OCI-LY1 (cell line): ENCODE data around the gene FBN1.

Experiments
- H2AFZ ChIP-seq: fragments of 200-600 bp; sonication (generic), shearing (Covaris generic); 2 replicates; pipeline ENCODE4 v1.6.0; 2014; ENCODE audit warnings: antibody characterized with exemption, mild to moderate bottlenecking, low read length
- H3F3A ChIP-seq: fragments of 200-600 bp; sonication (generic), shearing (Covaris generic); 2 replicates; pipeline ENCODE4 v1.6.0; 2014; ENCODE audit warnings: mild to moderate bottlenecking, antibody characterized with exemption, low read length, moderate library complexity; ENCODE audit not compliant: insufficient read depth
- H3K27ac ChIP-seq: fragments of 200-600 bp; sonication (generic); 2 replicates; pipeline ENCODE4 v1.5.1; 2014; ENCODE audit warnings: low read length, mixed run types, mild to moderate bottlenecking, low read depth; ENCODE audit not compliant: poor library complexity, severe bottlenecking
- H3K27me3 ChIP-seq: fragments of 200-600 bp; sonication (generic); 2 replicates; pipeline ENCODE4 v1.6.0; 2014; ENCODE audit warnings: antibody characterized with exemption, mild to moderate bottlenecking, low read length, moderate library complexity; ENCODE audit not compliant: insufficient read depth
- H3K36me3 ChIP-seq: fragments of 200-600 bp; sonication (generic); 2 replicates; pipeline ENCODE4 v1.6.1; 2014; ENCODE audit warnings: mild to moderate bottlenecking, antibody characterized with exemption, low read length, moderate library complexity, mixed read lengths; ENCODE audit not compliant: insufficient read depth
- H3K4me1 ChIP-seq: fragments of 200-600 bp; sonication (generic); 2 replicates; pipeline ENCODE4 v1.5.1; 2014; ENCODE audit warnings: mild to moderate bottlenecking, low read length, moderate library complexity; ENCODE audit not compliant: insufficient read depth, severe bottlenecking
- H3K4me2 ChIP-seq: fragments of 200-600 bp; sonication (generic), shearing (Covaris generic); 2 replicates; pipeline ENCODE4 v1.6.1; 2014; ENCODE audit warnings: low read length
- H3K4me3 ChIP-seq: fragments of 200-600 bp; sonication (generic); 2 replicates; pipeline ENCODE4 v1.5.1; 2014; ENCODE audit warnings: low read length, low read depth, mild to moderate bottlenecking, mixed read lengths; ENCODE audit not compliant: poor library complexity, severe bottlenecking
- H3K79me2 ChIP-seq: fragments of 200-600 bp; shearing (Covaris generic); 2 replicates; pipeline ENCODE4 v1.6.1; 2016; ENCODE audit warnings: mixed run types, low read length, mixed read lengths; ENCODE audit not compliant: insufficient read depth
- H3K9ac ChIP-seq: fragments of 200-600 bp; sonication (generic), shearing (Covaris generic); 2 replicates; pipeline ENCODE4 v1.6.1; 2014; ENCODE audit warnings: mild to moderate bottlenecking, low read length, mixed read lengths
- H3K9me2 ChIP-seq: fragments of 200-600 bp; sonication (generic), shearing (Covaris generic); 2 replicates; pipeline ENCODE4 v1.6.1; 2014; ENCODE audit warnings: low read depth, mild to moderate bottlenecking, low read length, mixed read lengths
- H3K9me3 ChIP-seq: fragments of 200-600 bp; shearing (Covaris generic); 2 replicates; pipeline ENCODE4 v1.6.1; 2014; ENCODE audit warnings: low read length, mixed read lengths
- H4K20me1 ChIP-seq: fragments of 200-600 bp; sonication (generic), shearing (Covaris generic); 2 replicates; pipeline ENCODE4 v1.6.0; 2016; ENCODE audit warnings: mild to moderate bottlenecking, low read length; ENCODE audit not compliant: insufficient read depth
- CTCF ChIP-seq: fragments of 200-600 bp; sonication (generic), shearing (Covaris generic); IDR thresholded peaks from 2 replicates; pipeline ENCODE4 v1.5.1; 2017; ENCODE audit warnings: mild to moderate bottlenecking, antibody characterized with exemption, low read length, moderate library complexity, mixed read lengths
- EZH2 ChIP-seq: fragments of 200-600 bp; sonication (generic), shearing (Covaris generic); IDR thresholded peaks from 2 replicates; pipeline ENCODE4 v1.8.0; 2017; ENCODE audit warnings: borderline replicate concordance, mixed run types, mild to moderate bottlenecking, antibody characterized with exemption, low read length, moderate library complexity, mixed read lengths

Gene FBN1

GRCh38 chr15:48645558-48646330 lies at the start of gene FBN1:
FBN1 (minus strand) TSS chr15:48645709; CDS start chr15:48644769, 940 bp downstream.
- Histone ChIP-seq H3K9me3 (no peaks in the 10 kb centered on the region), H3K4me1 (no peaks in the 10 kb centered on the region), H3K4me2 (no peak within 1 kb of the TSS), H3K9ac (no peak within 1 kb of the TSS), H3K4me3 (no peak within 1 kb of the TSS), H4K20me1 (no peaks in the 10 kb centered on the region), H3K27ac (no peak within 1 kb of the TSS), H3F3A (no peaks in the 10 kb centered on the region), H3K27me3 (no peaks in the 10 kb centered on the region), H3K36me3 (no peaks in the 10 kb centered on the region), H3K79me2 (no peaks in the 10 kb centered on the region), H2AFZ (no peak within 1 kb of the TSS), H3K9me2 (no peaks in the 10 kb centered on the region)
- TF ChIP-seq CTCF (no peak), EZH2 (no peak)

DNA sequence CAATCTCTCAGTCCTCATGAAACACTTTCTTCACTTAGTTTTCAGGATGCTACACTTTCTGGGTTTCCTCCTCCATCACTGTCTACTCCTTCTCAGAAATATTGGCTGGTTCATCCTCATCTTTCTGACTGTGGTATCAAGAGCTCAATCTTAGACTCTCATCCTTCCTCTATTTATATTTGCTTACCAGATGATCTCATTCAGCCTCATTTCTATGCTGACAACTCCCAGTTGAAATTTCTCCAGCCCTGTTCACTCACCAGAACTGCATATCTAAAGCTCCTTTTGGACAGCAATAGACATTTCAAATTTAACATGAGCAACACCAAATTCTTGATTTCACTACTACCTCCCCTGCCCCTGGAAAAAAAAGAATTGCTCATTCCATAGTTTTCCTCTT lies 48.0 kb upstream of the FBN1 start:
- no peak overlapping the region for H3K27ac ChIP-seq
- no peak overlapping the region for H3K9ac ChIP-seq
- H3K9me3 ChIP-seq: no peaks in the 10 kb centered on the region
- no peaks in the 10 kb centered on the region for H3K36me3 ChIP-seq
- no peak overlapping the region for H3K4me2 ChIP-seq
- H3F3A ChIP-seq: no peaks in the 10 kb centered on the region
- no peak for TF ChIP-seq EZH2
- H2AFZ ChIP-seq: no peak overlapping the region
- no peak overlapping the region for H3K4me3 ChIP-seq
- no peaks in the 10 kb centered on the region for H3K9me2 ChIP-seq
- H3K27me3 ChIP-seq: no peaks in the 10 kb centered on the region
- H3K79me2 ChIP-seq: no peaks in the 10 kb centered on the region
- H4K20me1 ChIP-seq: no peaks in the 10 kb centered on the region
- no peaks in the 10 kb centered on the region for H3K4me1 ChIP-seq

GRCh38 chr15:48688493-48688892 lies 43.0 kb upstream of the FBN1 start:
- Histone ChIP-seq H4K20me1 (no peaks in the 10 kb centered on the region), H2AFZ (no peak overlapping the region), H3F3A (no peaks in the 10 kb centered on the region), H3K4me3 (no peak overlapping the region), H3K27me3 (no peaks in the 10 kb centered on the region), H3K27ac (no peak overlapping the region), H3K4me1 (no peaks in the 10 kb centered on the region), H3K9ac (no peak overlapping the region), H3K79me2 (no peaks in the 10 kb centered on the region), H3K9me3 (no peaks in the 10 kb centered on the region), H3K36me3 (no peaks in the 10 kb centered on the region), H3K4me2 (no peak overlapping the region), H3K9me2 (no peaks in the 10 kb centered on the region)
- TF ChIP-seq CTCF (no peak), EZH2 (no peak)
